Gastrocnemius medialis (tissue), 4 donors: Measurements from ENCODE around the gene PGF. TPM values are rescaled to one million over a fixed set of nuclear protein-coding genes. Genes with fewer than 3 reads are reported as not detected.

ENCODE experiments used
- ATAC-seq, 2 donors: fragments of 150-250 bp; one replicate each; pipeline ENCODE4 v1.9.1; 2016
- DNase-seq, 2 donors: peaks; one replicate each; pipeline ENCODE4 v3.0.0-alpha.2; 2019
- H3K27ac ChIP-seq, 4 donors: fragments of 200-600 bp; sonication (generic); 1 replicate in 1 of 4; 2 replicates in 3 of 4; pipeline ENCODE4 v1.5.1; 2016 to 2018; ENCODE audit warnings: mild to moderate bottlenecking in 2 of 4, moderate library complexity in 1 of 4
- H3K27me3 ChIP-seq, 3 donors: fragments of 200-600 bp; sonication (generic) in 2 of 3; 1 replicate in 1 of 3; 2 replicates in 2 of 3; pipeline versions ENCODE4 v1.5.1 to v1.6.0; 2016 to 2019; ENCODE audit warnings: mild to moderate bottlenecking in 1 of 3, moderate library complexity in 1 of 3
- H3K36me3 ChIP-seq, 2 donors: fragments of 200-600 bp; sonication (generic) in 1 of 2; one replicate each; pipeline ENCODE4 v1.5.1; 2017 to 2018
- H3K4me1 ChIP-seq, 2 donors: fragments of 200-600 bp; sonication (generic) in 1 of 2; one replicate each; pipeline ENCODE4 v1.5.1; 2016 to 2017; ENCODE audit warnings: mild to moderate bottlenecking in 2 of 2
- H3K4me3 ChIP-seq, 4 donors: fragments of 200-600 bp; sonication (generic) in 3 of 4; 1 replicate in 1 of 4; 2 replicates in 3 of 4; pipeline ENCODE4 v1.5.1; 2016 to 2019; ENCODE audit warnings: mild to moderate bottlenecking in 2 of 4
- H3K9me3 ChIP-seq, 3 donors: fragments of 200-600 bp; sonication (generic) in 2 of 3; 1 replicate in 1 of 3; 2 replicates in 2 of 3; pipeline ENCODE4 v1.5.1; 2016 to 2019
- CTCF ChIP-seq, 5 experiments: fragments of 450-650 bp in 3 of 5; fragments of 200-600 bp in 2 of 5; sonication (generic) in 2 of 5; IDR thresholded peaks in 4 of 5; conservative IDR thresholded peaks in 1 of 5; 1 replicate in 4 of 5; 2 replicates in 1 of 5; pipeline ENCODE4 v1.5.1; 2016 to 2019; ENCODE audit warnings: antibody characterized with exemption in 5 of 5, mild to moderate bottlenecking in 3 of 5, moderate library complexity in 3 of 5
- POLR2A ChIP-seq, 2 donors: fragments of 450-650 bp; IDR thresholded peaks; one replicate each; pipeline ENCODE4 v1.6.1; 2017; ENCODE audit warnings: antibody characterized with exemption in 2 of 2, mild to moderate bottlenecking in 2 of 2, moderate library complexity in 2 of 2
- in situ Hi-C, 4 donors: fragments of 200-750 bp; cut with MboI; loops; one replicate each; pipeline versions ENCODE4 v1.15.0 to v1.8.0; 2017; ENCODE audit warnings: low sequenced_read_pairs in 4 of 4
- intact Hi-C: fragments of 100-400 bp; cut with DNase I; formaldehyde crosslinking; loops from one replicate; pipeline ENCODE4 v1.15.1; 2023; ENCODE audit warnings: low total_unique reads
- total RNA-seq, 4 donors: library from RNA; depleted of rRNA; stranded (reverse); fragments of >200 nt; gene quantifications; one replicate each; pipeline versions ENCODE4 v1.1.0 to v1.2.3, GENCODE V29; 2016

The PGF gene
- total RNA-seq, 4 donors from 2014 or later, result 2.2 to 7.8 (median 3.8) TPM

- H3K27me3 ChIP-seq, result no peaks in the 10 kb centered on the region
- H3K4me1 ChIP-seq, result peaks cover 9 to 21% of the 10 kb centered on the region in 2 donors
- no peak for TF ChIP-seq CTCF (IDR thresholded peaks at IDR 0.05 in 4 of 5, conservative IDR thresholded peaks at IDR 0.05 in 1 of 5)
- no peak for TF ChIP-seq POLR2A (IDR thresholded peaks at IDR 0.05)
- no peaks in the 10 kb centered on the region for H3K9me3 ChIP-seq
- DNase-seq (no peak), ATAC-seq (no peak)
- H3K36me3 ChIP-seq, result peaks cover 3 to 77% of the 10 kb centered on the region in 2 donors
- H3K4me3 ChIP-seq, result no peak overlapping the region
- H3K27ac ChIP-seq, result no peak overlapping the region
- intact Hi-C loops (loop anchor here (2.0 kb wide), 1 partner anchor 25 kb away; no protein-coding TSS in a partner anchor), in situ Hi-C loops (no loop called here)
These were observed 63.5 kb downstream of the PGF start for GRCh38 chr14:74891870-74892269.

Other genes with a start within 250 kb of the PGF start
- 10 to 100 TPM; 14.7 to 30.1 (median 22.1) TPM for gene AREL1, start 242.5 kb downstream of the PGF start, total RNA-seq
- 10 to 100 TPM; 15.1 to 22.9 (median 18.6) TPM for gene FCF1, start 242.5 kb downstream of the PGF start, total RNA-seq
- gene YLPM1, start 192.3 kb downstream of the PGF start, total RNA-seq, result 10 to 100 TPM; 22.2 to 29.2 (median 25.8) TPM
- gene PROX2, start 79.5 kb downstream of the PGF start, total RNA-seq, result not detected
- 100 to 1,000 TPM in 2 of 4 donors, 10 to 100 TPM in 2; 71.3 to 157 (median 105) TPM for gene DLST, start 73.7 kb downstream of the PGF start, total RNA-seq
- 10 to 100 TPM; 11.7 to 34.4 (median 18.7) TPM for gene RPS6KL1, start 32.3 kb downstream of the PGF start, total RNA-seq
- 10 to 100 TPM; 42.7 to 79.0 (median 69.9) TPM for gene EIF2B2, start 47.3 kb upstream of the PGF start, total RNA-seq
- 10 to 100 TPM; 10.4 to 21.7 (median 17.4) TPM for gene MLH3, start 95.9 kb upstream of the PGF start, total RNA-seq
- 10 to 100 TPM; 12.8 to 41.2 (median 22.9) TPM for gene ACYP1, start 108.4 kb upstream of the PGF start, total RNA-seq
- gene ZC2HC1C, start 114.0 kb upstream of the PGF start, total RNA-seq, result 10 to 100 TPM in 1 of 4 donors, 1 to 10 TPM in 3; 5.3 to 13.1 (median 7.3) TPM
- gene NEK9, start 171.5 kb upstream of the PGF start, total RNA-seq, result 10 to 100 TPM; 36.3 to 93.2 (median 42.6) TPM
- 100 to 1,000 TPM; 161 to 362 (median 255) TPM for gene TMED10, start 221.0 kb upstream of the PGF start, total RNA-seq